Endothelial cell (in vitro differentiated cells): ENCODE results near the gene SMURF1. TPM values are rescaled to one million over a fixed set of nuclear protein-coding genes. Genes with fewer than 3 reads are reported as not detected.

Source experiments
- DNase-seq: peaks from one replicate; pipeline ENCODE4 v3.0.0; 2021; ENCODE audit warnings: low spot score
- H3K27ac Mint-ChIP-seq: one replicate; pipeline ENCODE4 v1.8.0; 2021; ENCODE audit warnings: mixed read lengths, inconsistent platforms; ENCODE audit not compliant: unreplicated experiment
- H3K27me3 Mint-ChIP-seq: one replicate; pipeline ENCODE4 v1.8.0; 2021; ENCODE audit warnings: mild to moderate bottlenecking, moderate library complexity, mixed read lengths, inconsistent platforms; ENCODE audit not compliant: unreplicated experiment
- H3K36me3 Mint-ChIP-seq: one replicate; pipeline ENCODE4 v1.8.0; 2021; ENCODE audit warnings: mild to moderate bottlenecking, low read depth, mixed read lengths, inconsistent platforms; ENCODE audit not compliant: unreplicated experiment
- H3K4me1 Mint-ChIP-seq: one replicate; pipeline ENCODE4 v1.8.0; 2021; ENCODE audit warnings: mild to moderate bottlenecking, mixed read lengths, inconsistent platforms; ENCODE audit not compliant: unreplicated experiment
- H3K4me3 Mint-ChIP-seq: one replicate; pipeline ENCODE4 v1.8.0; 2021; ENCODE audit warnings: mild to moderate bottlenecking, mixed read lengths, inconsistent platforms; ENCODE audit not compliant: unreplicated experiment
- H3K9me3 Mint-ChIP-seq: one replicate; pipeline ENCODE4 v1.8.0; 2021; ENCODE audit warnings: mixed read lengths, inconsistent platforms; ENCODE audit not compliant: unreplicated experiment
- total RNA-seq: library from RNA; stranded (reverse); fragmentation: NEBNext Ultra II Directional; extraction: Animal tissue kit (Norgen Biotek cat#: 25700); gene quantifications from one replicate; pipeline ENCODE4 v1.2.1, GENCODE V29; 2021; ENCODE audit not compliant: unreplicated experiment
- TF ChIP-seq, protein P1 (sequence below): fragments of 200-600 bp; sonication (generic); IDR thresholded peaks from one replicate; pipeline ENCODE4 v1.5.0; 2021; ENCODE audit warnings: antibody characterized with exemption; ENCODE audit not compliant: unreplicated experiment

The SMURF1 gene
- total RNA-seq, 1 donor from 2014 or later = 32.5 TPM

DNA sequence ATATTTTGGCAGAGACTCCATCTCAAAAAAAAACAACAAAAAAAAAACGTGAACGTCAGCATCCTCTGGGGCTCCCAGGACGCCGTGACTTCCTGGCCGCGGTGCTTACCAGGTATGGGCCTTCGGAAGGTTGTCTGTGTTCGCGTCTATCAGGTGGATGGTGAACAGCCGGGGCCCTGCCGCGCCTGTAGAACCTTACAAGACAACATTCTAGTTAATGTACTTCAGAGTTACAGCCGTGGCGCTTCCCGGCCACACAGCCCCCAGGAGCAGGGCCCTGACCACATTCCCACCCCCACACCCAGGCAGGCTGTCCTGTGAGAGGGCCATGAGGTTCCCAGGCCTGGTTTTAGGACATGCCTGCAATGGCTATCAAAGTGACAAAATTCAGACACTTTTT, 111.0 kb downstream of the SMURF1 start:
- Mint-ChIP-seq H3K4me3 (no peak overlapping the region), H3K4me1 (peaks cover 25% of the 10 kb centered on the region), H3K27me3 (peaks cover 27% of the 10 kb centered on the region), H3K27ac (no peak overlapping the region), H3K36me3 (peaks cover 65% of the 10 kb centered on the region), H3K9me3 (no peaks in the 10 kb centered on the region)
- no peak for DNase-seq
- TF ChIP-seq, protein P1, sequence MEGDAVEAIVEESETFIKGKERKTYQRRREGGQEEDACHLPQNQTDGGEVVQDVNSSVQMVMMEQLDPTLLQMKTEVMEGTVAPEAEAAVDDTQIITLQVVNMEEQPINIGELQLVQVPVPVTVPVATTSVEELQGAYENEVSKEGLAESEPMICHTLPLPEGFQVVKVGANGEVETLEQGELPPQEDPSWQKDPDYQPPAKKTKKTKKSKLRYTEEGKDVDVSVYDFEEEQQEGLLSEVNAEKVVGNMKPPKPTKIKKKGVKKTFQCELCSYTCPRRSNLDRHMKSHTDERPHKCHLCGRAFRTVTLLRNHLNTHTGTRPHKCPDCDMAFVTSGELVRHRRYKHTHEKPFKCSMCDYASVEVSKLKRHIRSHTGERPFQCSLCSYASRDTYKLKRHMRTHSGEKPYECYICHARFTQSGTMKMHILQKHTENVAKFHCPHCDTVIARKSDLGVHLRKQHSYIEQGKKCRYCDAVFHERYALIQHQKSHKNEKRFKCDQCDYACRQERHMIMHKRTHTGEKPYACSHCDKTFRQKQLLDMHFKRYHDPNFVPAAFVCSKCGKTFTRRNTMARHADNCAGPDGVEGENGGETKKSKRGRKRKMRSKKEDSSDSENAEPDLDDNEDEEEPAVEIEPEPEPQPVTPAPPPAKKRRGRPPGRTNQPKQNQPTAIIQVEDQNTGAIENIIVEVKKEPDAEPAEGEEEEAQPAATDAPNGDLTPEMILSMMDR = no peak

GRCh38 chr7:99031496-99031895, 112.4 kb downstream of the SMURF1 start:
- TF ChIP-seq, protein P1 = no peak
- Mint-ChIP-seq H3K4me1 (peaks cover 35% of the 10 kb centered on the region), H3K4me3 (no peak overlapping the region), H3K27ac (peak overlapping the region; percentile 32), H3K9me3 (no peaks in the 10 kb centered on the region), H3K36me3 (peaks cover 63% of the 10 kb centered on the region), H3K27me3 (peaks cover 25% of the 10 kb centered on the region)
- no peak for DNase-seq

GRCh38 chr7:99030951-99031350, 113.0 kb downstream of the SMURF1 start:
- no peak for DNase-seq
- Mint-ChIP-seq H3K27ac (peak overlapping the region; percentile 32), H3K36me3 (peaks cover 61% of the 10 kb centered on the region), H3K9me3 (no peaks in the 10 kb centered on the region), H3K4me1 (peaks cover 35% of the 10 kb centered on the region), H3K4me3 (peak overlapping the region; percentile 44), H3K27me3 (peaks cover 23% of the 10 kb centered on the region)
- TF ChIP-seq, protein P1 = no peak

DNA sequence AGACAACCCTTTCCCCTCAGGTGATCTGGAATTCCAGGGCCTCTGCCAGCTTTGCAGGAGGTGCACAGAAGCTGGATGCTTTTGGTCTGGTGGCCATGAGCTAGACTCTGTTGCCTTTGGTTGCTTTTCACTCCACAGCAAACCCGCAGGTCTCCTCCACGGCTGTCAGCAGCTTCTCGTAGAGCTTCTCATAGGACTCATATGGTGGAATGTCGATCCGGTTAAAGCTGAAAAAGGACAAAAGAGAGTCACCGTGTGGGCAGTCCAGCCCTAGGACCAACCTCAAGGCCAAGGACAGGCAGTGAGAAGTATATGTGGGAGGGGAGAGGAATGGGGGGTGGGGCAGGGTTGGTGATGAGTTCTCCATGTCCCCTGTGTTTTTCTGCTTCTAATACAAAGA, 113.5 kb downstream of the SMURF1 start:
- H3K4me3 Mint-ChIP-seq = no peak overlapping the region
- H3K27ac Mint-ChIP-seq = no peak overlapping the region
- no peak for DNase-seq
- H3K9me3 Mint-ChIP-seq = no peaks in the 10 kb centered on the region
- H3K4me1 Mint-ChIP-seq = peaks cover 35% of the 10 kb centered on the region
- H3K36me3 Mint-ChIP-seq = peaks cover 56% of the 10 kb centered on the region
- TF ChIP-seq, protein P1 = no peak
- H3K27me3 Mint-ChIP-seq = peaks cover 23% of the 10 kb centered on the region

DNA sequence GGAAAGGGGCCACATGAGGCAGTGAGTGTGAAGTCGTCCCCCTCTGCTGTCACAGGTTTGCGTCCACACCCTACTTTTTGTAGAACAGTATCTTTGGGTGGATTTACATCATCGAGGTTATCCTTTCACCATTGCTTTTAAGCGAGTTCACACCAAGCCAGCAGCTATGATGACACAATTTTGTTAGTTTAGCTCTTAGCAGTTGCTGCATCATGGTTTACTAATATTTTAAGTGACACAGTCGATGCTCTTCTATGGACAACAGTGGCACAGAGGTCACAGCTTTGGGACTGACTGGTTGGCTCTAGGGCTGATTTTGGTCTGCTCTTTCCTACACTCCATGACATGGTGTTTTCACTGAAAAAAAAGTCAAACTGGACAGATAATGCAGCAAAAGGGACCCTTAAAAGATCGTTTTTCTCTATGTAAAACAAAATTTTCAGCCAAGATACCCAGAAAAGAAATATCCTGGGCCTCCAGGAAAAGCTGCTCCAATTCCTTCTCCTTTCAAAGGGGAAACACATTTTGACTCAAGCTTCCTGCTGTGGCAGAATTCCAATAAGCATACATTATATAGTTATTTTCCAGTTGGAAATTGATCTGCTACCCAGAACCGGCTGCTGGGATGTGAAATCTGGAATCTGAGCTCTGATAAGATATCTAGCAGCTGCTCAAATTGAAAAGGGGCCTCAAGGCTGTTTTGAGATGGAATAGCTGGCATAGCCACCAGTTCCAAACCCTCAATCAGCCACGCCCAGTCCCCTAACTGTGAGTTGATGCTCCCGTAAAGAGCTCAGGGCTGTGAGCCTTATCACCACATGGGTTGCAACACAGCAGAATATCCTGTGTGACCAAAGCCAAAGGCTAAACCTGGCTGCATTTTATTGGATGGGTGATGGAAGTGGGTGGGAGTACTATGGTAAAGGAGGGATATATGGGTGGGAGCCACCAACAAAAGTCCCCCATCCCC, 114.2 kb downstream of the SMURF1 start:
- H3K27ac Mint-ChIP-seq = peak overlapping the region; percentile 93
- TF ChIP-seq, protein P1 = no peak
- peaks cover 51% of the 10 kb centered on the region for H3K36me3 Mint-ChIP-seq
- H3K9me3 Mint-ChIP-seq = no peaks in the 10 kb centered on the region
- no peak for DNase-seq
- peaks cover 21% of the 10 kb centered on the region for H3K27me3 Mint-ChIP-seq
- H3K4me3 Mint-ChIP-seq = peak overlapping the region; percentile 48
- peaks cover 35% of the 10 kb centered on the region for H3K4me1 Mint-ChIP-seq
